HG03159 (cell line): ENCODE data around the gene CELF2.
"Not testable (repeated sequence)": the region's sequence is repeated elsewhere in the genome, so short reads cannot be mapped to it uniquely, and the experiment has no call there.

Source experiments
- ATAC-seq: cut with Tn5 transposase; IDR thresholded peaks from one replicate; pipeline ENCODE4 v1.9.1; 2021; ENCODE audit warnings: mild to moderate bottlenecking, moderate library complexity; ENCODE audit not compliant: unreplicated experiment

CELF2 gene

GRCh38 chr10:11120711-11121110, 103.0 kb downstream of the CELF2 start:
- ATAC-seq, result no peak

DNA sequence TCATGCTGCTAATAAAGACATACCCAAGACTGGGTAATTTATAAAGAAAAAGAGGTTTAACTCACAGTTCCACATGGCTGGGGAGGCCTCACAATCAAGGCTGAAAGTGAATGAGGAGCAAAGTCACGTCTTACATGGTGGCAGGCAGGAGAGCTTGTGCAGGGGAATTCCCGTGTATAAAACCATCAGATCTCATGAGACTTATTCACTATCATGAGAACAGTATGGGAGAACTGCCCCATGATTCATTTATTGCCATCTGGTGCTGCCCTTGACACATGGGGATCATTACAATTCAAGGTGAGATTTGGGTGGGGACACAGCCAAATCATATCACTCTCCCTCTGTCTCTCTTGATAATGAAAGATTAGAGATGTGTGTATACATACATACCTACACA, 106.2 kb downstream of the CELF2 start:
- not testable (repeated sequence) for ATAC-seq

- no peak for ATAC-seq
Observed at GRCh38 chr10:11125004-11125403, 107.3 kb downstream of the CELF2 start.

GRCh38 chr10:11127017-11127416, 109.3 kb downstream of the CELF2 start:
- ATAC-seq, result not testable (repeated sequence)

- no peak for ATAC-seq
Observed at GRCh38 chr10:11131112-11131639, 113.5 kb downstream of the CELF2 start.

DNA sequence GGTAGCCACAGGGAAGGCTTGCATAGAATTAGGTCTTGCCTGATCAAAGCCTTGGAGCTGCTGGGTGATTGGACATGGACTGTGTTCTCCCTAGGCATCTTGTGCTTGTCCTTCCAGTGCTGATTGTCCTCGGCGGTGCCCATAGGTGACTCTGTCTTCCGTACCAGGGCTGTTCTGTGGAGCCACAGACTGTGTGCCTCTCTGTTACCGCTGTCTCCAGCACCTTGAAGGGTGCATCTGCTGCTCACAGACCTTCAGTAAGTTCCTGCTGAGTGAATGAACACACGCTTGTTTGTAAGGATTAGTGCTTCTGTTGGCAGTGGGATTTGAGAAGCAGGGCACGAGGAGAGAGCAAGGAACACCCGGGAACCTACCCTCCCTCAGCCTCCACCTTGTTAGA, 116.7 kb downstream of the CELF2 start:
- ATAC-seq, result no peak

GRCh38 chr10:11135709-11136108, 118.0 kb downstream of the CELF2 start:
- no peak for ATAC-seq

- no peak for ATAC-seq
Observed at GRCh38 chr10:11138314-11139033, 120.8 kb downstream of the CELF2 start.

- ATAC-seq, result no peak
Observed at GRCh38 chr10:11140963-11141362, 123.3 kb downstream of the CELF2 start.

GRCh38 chr10:11141571-11142091, 124.0 kb downstream of the CELF2 start:
- no peak for ATAC-seq

GRCh38 chr10:11142777-11143176, 125.1 kb downstream of the CELF2 start:
- no peak for ATAC-seq

DNA sequence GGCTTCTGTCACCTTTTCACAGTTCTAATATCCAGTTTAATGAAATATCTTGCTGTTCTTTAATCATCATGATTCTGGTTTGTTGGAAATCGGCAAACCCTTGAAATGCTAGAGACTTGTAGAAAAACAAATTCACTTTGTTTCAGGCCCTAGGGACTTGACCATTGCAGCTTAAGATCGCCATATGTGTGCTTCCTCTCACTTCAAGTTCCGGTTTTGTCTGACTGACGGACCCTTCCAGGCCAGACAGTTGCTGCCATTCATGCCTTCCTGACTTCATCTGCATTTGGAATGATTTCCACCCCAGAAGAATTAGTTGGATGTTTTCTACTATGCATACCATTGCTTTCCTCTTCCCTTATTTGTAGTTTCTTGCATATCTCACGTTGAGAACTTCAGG, 125.6 kb downstream of the CELF2 start:
- ATAC-seq, result no peak

DNA sequence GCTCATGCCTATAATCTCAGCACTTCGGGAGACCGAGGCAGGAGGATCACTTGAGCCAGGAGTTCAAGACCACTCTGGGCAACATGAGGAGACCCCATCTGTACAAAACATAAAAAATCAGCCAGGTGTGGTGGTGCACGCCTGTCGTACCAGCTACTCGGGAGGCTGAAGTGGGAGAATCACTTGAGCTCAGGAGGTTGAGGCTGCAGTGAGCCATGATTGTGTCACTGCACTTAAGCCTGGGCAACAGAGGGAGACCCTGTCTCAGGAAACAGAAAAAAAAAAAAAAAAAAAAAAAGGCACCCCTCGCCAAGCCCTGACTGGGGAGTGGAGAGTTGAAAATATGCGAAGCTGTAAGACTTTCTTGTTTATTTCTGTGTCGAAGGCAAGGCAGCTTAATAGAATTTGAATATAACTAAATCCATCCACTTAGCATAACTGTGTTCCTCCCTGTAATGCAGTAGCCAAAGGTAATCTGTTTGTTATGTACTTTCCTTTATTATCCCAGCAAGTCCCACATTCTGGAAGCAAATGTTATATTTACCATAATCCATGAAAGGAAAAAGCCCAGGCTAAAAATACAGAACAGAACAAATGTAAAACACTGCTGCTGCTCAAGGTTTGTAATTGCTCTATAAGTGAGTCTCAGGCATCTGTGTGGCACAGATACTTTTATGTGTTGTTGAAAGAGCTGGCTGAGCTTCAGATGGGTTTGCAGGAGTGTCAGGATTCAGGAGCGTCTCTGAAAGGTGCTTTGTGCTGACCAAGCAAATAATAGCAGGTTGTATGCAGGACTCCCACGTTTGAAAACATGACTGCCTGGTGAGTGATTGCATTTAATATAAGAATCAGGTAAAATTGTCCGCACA, 127.2 kb downstream of the CELF2 start:
- ATAC-seq, result peak; percentile 24

DNA sequence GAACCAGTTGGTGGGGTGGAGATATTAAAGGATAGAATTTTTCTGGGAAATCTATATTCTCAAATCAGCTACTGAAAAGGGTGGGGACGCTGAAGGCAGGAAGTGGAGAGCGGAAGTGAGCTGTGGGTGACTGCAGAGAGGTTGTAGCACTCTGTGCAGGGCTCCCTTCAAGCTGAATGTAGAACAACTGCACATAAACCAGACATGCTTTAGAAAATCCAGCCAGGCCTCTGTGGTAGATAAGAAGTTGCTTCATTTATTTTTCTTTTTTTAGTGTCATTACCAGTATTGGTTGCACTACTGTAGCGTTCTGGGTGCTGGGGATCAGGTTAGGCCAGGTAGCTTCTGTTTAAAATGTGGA, 127.8 kb downstream of the CELF2 start:
- peak; percentile 79 for ATAC-seq

DNA sequence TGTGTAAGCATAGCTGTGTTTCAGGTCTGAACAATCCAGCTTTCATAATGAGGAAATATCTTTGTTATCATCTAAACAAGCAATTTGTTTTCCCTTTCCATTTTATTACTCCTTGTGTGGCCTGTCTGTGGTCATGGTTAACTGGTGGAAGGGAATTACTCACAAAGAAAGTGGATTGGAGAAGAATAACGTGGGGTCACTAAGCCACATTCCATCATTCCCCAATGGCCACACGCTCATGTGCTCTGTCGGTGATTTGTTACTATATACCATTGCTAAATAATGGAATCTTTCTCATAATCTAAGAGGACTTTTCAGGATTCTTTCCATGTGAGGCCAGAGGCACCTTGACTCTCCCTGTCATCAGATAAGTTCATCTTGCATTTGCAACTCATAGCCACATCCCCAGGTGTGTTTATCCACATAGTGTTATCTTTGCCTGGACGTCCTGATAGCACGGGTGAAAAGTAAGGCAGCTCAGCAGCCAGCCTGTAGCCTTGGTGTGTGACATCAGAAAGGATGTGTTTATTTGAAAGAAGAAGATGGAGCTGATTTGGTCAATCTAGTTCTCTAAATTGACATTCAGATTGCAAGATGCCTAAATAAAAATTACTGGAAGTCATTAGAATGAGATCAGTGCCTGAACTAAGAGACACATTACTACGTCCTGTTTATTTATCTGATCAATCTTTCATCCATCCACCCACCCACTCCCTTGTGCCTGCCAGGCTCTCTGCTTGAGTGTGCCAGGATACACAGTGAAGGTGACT, 128.9 kb downstream of the CELF2 start:
- ATAC-seq, result no peak

DNA sequence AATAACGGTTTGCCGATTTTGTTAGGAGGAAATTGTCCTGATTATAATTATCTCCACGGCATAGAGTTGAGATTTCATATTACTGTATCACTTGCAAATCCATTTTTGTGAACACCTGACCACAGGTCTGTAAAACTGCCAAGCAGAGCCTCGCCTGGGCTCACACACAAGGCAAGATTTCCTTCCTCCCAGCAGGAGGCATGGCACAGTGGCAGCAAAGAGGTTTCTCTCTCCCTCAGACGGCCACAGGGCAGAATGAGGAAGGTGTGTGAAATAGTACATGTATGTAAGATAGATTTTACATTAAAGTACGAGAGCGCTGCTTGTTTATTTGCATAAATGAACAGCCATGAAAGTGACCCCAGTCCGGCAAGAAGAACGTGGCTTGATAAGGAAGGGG, 130.1 kb downstream of the CELF2 start:
- ATAC-seq, result peak; percentile 37

- ATAC-seq, result no peak
Observed at GRCh38 chr10:11148142-11149028, 130.7 kb downstream of the CELF2 start.

GRCh38 chr10:11149807-11150141, 132.1 kb downstream of the CELF2 start:
- ATAC-seq, result no peak

- ATAC-seq, result peak; percentile 44
Observed at GRCh38 chr10:11150231-11150731, 132.6 kb downstream of the CELF2 start.

GRCh38 chr10:11150879-11151415, 133.3 kb downstream of the CELF2 start:
- ATAC-seq, result no peak
